HepG2 (cell line): ENCODE data around the gene DCST2. TPM values are rescaled to one million over a fixed set of nuclear protein-coding genes. Genes with fewer than 3 reads are reported as not detected.

Source experiments
- FOSL2 ChIP-seq: sonication (generic); formaldehyde crosslinking; IDR thresholded peaks from 2 replicates; pipeline ENCODE4 v1.4.0; 2020; ENCODE audit warnings: missing genetic modification reagents
- IRF2 ChIP-seq: IDR thresholded peaks from 2 replicates; pipeline ENCODE4 v1.6.1; 2018; ENCODE audit warnings: missing genetic modification reagents, missing compliant biosample characterization
- POLR2G ChIP-seq: fragments of 200-400 bp; formaldehyde crosslinking; IDR thresholded peaks from 2 replicates; pipeline ENCODE4 v1.6.1; 2018; ENCODE audit warnings: mild to moderate bottlenecking, low read depth, low read length, moderate library complexity
- SAP130 ChIP-seq: IDR thresholded peaks from 2 replicates; pipeline ENCODE4 v1.6.1; 2016; ENCODE audit warnings: low read depth
- SOX13 ChIP-seq, 3 experiments: fragments of 450-650 bp in 1 of 3; sonication (generic) in 1 of 3; formaldehyde crosslinking in 1 of 3; IDR thresholded peaks in 2 of 3; conservative IDR thresholded peaks in 1 of 3; 2 replicates each; pipeline versions ENCODE4 v1.5.0 to v1.6.1; 2016 to 2020; ENCODE audit warnings: antibody characterized with exemption in 1 of 3, mild to moderate bottlenecking in 1 of 3, missing compliant biosample characterization in 1 of 3, missing genetic modification reagents in 1 of 3, moderate library complexity in 1 of 3
- SOX6 ChIP-seq, 2 experiments: fragments of 450-650 bp in 1 of 2; sonication (generic) in 1 of 2; formaldehyde crosslinking in 1 of 2; IDR thresholded peaks; 2 replicates each; pipeline versions ENCODE4 v1.4.0 to v1.6.1; 2017 to 2020; ENCODE audit warnings: antibody characterized with exemption in 1 of 2, mild to moderate bottlenecking in 1 of 2, missing genetic modification reagents in 1 of 2
- TAF15 ChIP-seq: fragments of 200-400 bp; formaldehyde crosslinking; IDR thresholded peaks from one replicate; pipeline ENCODE4 v1.6.1; 2018; ENCODE audit warnings: mild to moderate bottlenecking, low read depth, low read length; ENCODE audit not compliant: poor library complexity, severe bottlenecking
- ZNF180 ChIP-seq: sonication (generic); formaldehyde crosslinking; IDR thresholded peaks from 2 replicates; pipeline ENCODE4 v1.4.0; 2020; ENCODE audit warnings: low read depth, missing genetic modification reagents, borderline replicate concordance
- ZNF224 ChIP-seq: sonication (generic); formaldehyde crosslinking; IDR thresholded peaks from 2 replicates; pipeline ENCODE4 v1.5.0; 2020; ENCODE audit warnings: mild to moderate bottlenecking, missing genetic modification reagents
- ZNF235 ChIP-seq: sonication (generic); formaldehyde crosslinking; IDR thresholded peaks from 2 replicates; pipeline ENCODE4 v1.8.1; 2023; ENCODE audit warnings: mild to moderate bottlenecking, missing genetic modification reagents, borderline replicate concordance
- ZNF264 ChIP-seq: sonication (generic); formaldehyde crosslinking; IDR thresholded peaks from 2 replicates; pipeline ENCODE4 v1.4.0; 2020; ENCODE audit warnings: missing genetic modification reagents
- ZNF546 ChIP-seq: sonication (generic); formaldehyde crosslinking; conservative IDR thresholded peaks from 2 replicates; pipeline ENCODE4 v1.8.1; 2023; ENCODE audit warnings: mild to moderate bottlenecking, missing genetic modification reagents
- ZNF562 ChIP-seq: sonication (generic); formaldehyde crosslinking; IDR thresholded peaks from 2 replicates; pipeline ENCODE4 v1.8.0; 2022; ENCODE audit warnings: missing genetic modification reagents, borderline replicate concordance
- polyA plus RNA-seq, 8 experiments: library from polyadenylated mRNA; depleted of rRNA in 3 of 8; stranded (reverse) in 7 of 8; unstranded in 1 of 8; fragments of >200 nt; fragmentation: Illumina TruSeq in 4 of 8; extraction: Trizol in 4 of 8; gene quantifications; 2 replicates each; pipeline versions ENCODE4 v1.2.1 to v1.2.3, GENCODE V29; 2011 to 2016; ENCODE audit warnings: low read depth in 4 of 8, missing spikeins in 1 of 8, mixed read lengths in 1 of 8; ENCODE audit not compliant: insufficient read depth in 1 of 8
- total RNA-seq, 5 experiments: library from RNA; depleted of rRNA; stranded (reverse); fragments of >200 nt; fragmentation: Illumina TruSeq; extraction: Trizol; gene quantifications; 2 replicates each; pipeline ENCODE4 v1.2.3, GENCODE V29; 2016; ENCODE audit warnings: low read depth in 1 of 5
- TF ChIP-seq, protein P1 (sequence below): sonication (generic); formaldehyde crosslinking; IDR thresholded peaks from 2 replicates; pipeline ENCODE4 v1.8.1; 2023; ENCODE audit warnings: mild to moderate bottlenecking, missing genetic modification reagents
- TF ChIP-seq, protein P2 (sequence below): sonication (generic); formaldehyde crosslinking; IDR thresholded peaks from 2 replicates; pipeline ENCODE4 v1.5.0; 2020; ENCODE audit warnings: missing genetic modification reagents
- TF ChIP-seq, protein P3 (sequence below): IDR thresholded peaks from 2 replicates; pipeline ENCODE4 v1.6.1; 2016
- TF ChIP-seq, protein P4 (sequence below): sonication (generic); formaldehyde crosslinking; IDR thresholded peaks from one replicate; pipeline ENCODE4 v1.5.1; 2020; ENCODE audit warnings: mild to moderate bottlenecking, missing genetic modification reagents; ENCODE audit errors: not compliant biosample characterization

DCST2 gene
- total and polyA plus RNA-seq, 2 of the 13 experiments (the other 11 are each of a cell fraction or from before 2014, with no cell fraction given) = 0.74 TPM; not detected in 1

DNA sequence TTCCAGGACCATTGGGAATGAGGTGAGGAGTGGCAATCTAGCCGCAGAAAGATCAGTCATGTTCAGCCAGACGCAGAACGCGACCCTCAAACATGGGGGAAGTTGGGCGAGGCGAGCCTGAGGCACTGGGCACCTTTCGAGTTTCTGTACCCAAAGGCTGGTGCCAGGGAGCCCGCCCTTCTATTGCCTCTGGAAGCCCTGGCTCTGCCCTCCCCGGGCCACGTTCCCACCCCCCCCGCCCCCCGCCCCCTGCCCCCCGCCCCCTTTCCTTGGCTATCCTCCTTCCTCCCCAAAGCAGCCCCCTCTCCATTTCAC is 33.2 kb downstream of the DCST2 start (continued):
- TF ChIP-seq, protein P1, sequence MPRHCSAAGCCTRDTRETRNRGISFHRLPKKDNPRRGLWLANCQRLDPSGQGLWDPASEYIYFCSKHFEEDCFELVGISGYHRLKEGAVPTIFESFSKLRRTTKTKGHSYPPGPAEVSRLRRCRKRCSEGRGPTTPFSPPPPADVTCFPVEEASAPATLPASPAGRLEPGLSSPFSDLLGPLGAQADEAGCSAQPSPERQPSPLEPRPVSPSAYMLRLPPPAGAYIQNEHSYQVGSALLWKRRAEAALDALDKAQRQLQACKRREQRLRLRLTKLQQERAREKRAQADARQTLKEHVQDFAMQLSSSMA = no peak
- TF ChIP-seq, protein P2, sequence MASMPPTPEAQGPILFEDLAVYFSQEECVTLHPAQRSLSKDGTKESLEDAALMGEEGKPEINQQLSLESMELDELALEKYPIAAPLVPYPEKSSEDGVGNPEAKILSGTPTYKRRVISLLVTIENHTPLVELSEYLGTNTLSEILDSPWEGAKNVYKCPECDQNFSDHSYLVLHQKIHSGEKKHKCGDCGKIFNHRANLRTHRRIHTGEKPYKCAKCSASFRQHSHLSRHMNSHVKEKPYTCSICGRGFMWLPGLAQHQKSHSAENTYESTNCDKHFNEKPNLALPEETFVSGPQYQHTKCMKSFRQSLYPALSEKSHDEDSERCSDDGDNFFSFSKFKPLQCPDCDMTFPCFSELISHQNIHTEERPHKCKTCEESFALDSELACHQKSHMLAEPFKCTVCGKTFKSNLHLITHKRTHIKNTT (CRISPR knock-in tag) = no peak
- TF ChIP-seq TAF15 (no peak), ZNF264 (CRISPR knock-in tag) (no peak), ZNF562 (no peak), ZNF235 (no peak), POLR2G (peak; percentile 19; the same call in 1 of the 2 replicates), SOX6 (IDR thresholded peaks at IDR 0.05) (no peak), SOX6 (CRISPR knock-in tag; IDR thresholded peaks at IDR 0.05) (no peak), ZNF546 (no peak), SAP130 (no peak), ZNF180 (CRISPR knock-in tag) (no peak), ZNF224 (0 out of 2 replicates have a peak, but pooled peaks have one; percentile 17), FOSL2 (CRISPR knock-in tag) (no peak), SOX13 (IDR thresholded peaks at IDR 0.05) (no peak), SOX13 (CRISPR knock-in tag; conservative IDR thresholded peaks at IDR 0.05 in 1 of 2, IDR thresholded peaks at IDR 0.05 in 1 of 2) (no peak), IRF2 (CRISPR knock-in tag) (no peak)
- TF ChIP-seq, protein P3, sequence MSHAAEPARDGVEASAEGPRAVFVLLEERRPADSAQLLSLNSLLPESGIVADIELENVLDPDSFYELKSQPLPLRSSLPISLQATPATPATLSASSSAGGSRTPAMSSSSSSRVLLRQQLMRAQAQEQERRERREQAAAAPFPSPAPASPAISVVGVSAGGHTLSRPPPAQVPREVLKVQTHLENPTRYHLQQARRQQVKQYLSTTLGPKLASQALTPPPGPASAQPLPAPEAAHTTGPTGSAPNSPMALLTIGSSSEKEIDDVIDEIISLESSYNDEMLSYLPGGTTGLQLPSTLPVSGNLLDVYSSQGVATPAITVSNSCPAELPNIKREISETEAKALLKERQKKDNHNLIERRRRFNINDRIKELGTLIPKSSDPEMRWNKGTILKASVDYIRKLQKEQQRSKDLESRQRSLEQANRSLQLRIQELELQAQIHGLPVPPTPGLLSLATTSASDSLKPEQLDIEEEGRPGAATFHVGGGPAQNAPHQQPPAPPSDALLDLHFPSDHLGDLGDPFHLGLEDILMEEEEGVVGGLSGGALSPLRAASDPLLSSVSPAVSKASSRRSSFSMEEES = no peak
- TF ChIP-seq, protein P4, sequence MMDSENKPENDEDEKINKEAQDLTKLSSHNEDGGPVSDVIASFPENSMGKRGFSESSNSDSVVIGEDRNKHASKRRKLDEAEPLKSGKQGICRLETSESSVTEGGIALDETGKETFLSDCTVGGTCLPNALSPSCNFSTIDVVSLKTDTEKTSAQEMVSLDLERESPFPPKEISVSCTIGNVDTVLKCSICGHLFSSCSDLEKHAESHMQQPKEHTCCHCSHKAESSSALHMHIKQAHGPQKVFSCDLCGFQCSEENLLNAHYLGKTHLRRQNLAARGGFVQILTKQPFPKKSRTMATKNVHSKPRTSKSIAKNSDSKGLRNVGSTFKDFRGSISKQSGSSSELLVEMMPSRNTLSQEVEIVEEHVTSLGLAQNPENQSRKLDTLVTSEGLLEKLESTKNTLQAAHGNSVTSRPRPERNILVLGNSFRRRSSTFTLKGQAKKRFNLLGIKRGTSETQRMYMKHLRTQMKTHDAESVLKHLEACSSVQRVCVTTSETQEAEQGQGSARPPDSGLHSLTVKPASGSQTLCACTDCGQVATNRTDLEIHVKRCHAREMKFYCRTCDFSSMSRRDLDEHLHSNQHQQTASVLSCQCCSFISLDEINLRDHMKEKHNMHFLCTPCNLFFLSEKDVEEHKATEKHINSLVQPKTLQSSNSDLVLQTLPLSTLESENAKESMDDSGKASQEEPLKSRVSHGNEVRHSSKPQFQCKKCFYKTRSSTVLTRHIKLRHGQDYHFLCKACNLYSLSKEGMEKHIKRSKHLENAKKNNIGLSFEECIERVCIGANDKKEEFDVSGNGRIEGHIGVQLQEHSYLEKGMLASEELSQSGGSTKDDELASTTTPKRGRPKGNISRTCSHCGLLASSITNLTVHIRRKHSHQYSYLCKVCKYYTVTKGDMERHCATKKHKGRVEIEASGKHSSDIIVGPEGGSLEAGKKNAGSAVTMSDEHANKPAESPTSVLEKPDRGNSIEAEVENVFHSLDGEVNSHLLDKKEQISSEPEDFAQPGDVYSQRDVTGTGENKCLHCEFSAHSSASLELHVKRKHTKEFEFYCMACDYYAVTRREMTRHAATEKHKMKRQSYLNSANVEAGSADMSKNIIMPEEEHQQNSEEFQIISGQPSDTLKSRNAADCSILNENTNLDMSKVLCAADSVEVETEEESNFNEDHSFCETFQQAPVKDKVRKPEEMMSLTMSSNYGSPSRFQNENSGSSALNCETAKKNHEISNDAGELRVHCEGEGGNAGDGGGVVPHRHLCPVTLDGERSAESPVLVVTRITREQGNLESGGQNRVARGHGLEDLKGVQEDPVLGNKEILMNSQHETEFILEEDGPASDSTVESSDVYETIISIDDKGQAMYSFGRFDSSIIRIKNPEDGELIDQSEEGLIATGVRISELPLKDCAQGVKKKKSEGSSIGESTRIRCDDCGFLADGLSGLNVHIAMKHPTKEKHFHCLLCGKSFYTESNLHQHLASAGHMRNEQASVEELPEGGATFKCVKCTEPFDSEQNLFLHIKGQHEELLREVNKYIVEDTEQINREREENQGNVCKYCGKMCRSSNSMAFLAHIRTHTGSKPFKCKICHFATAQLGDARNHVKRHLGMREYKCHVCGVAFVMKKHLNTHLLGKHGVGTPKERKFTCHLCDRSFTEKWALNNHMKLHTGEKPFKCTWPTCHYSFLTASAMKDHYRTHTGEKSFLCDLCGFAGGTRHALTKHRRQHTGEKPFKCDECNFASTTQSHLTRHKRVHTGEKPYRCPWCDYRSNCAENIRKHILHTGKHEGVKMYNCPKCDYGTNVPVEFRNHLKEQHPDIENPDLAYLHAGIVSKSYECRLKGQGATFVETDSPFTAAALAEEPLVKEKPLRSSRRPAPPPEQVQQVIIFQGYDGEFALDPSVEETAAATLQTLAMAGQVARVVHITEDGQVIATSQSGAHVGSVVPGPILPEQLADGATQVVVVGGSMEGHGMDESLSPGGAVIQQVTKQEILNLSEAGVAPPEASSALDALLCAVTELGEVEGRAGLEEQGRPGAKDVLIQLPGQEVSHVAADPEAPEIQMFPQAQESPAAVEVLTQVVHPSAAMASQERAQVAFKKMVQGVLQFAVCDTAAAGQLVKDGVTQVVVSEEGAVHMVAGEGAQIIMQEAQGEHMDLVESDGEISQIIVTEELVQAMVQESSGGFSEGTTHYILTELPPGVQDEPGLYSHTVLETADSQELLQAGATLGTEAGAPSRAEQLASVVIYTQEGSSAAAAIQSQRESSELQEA (CRISPR knock-in tag) = no peak
